Cortex of kidney (tissue), 1 donor: ENCODE measurements around the gene TBX20.
"Not testable (repeated sequence)": the region's sequence is repeated elsewhere in the genome, so short reads cannot be mapped to it uniquely, and the experiment has no call there.

Experiments
- DNase-seq: peaks from one replicate; lab custom pipeline; 2025; lab: John Stamatoyannopoulos, UW

TBX20 gene

GRCh38 chr7:35220176-35220575, 33.7 kb downstream of the TBX20 start:
- not testable (repeated sequence) for DNase-seq

- DNase-seq, result not testable (repeated sequence)
Measured at GRCh38 chr7:35216033-35216432, 37.9 kb downstream of the TBX20 start.

GRCh38 chr7:35215063-35215462, 38.8 kb downstream of the TBX20 start:
- DNase-seq, result not testable (repeated sequence)

- DNase-seq, result not testable (repeated sequence)
Measured at GRCh38 chr7:35206924-35207323, 47.0 kb downstream of the TBX20 start.

GRCh38 chr7:35204850-35205249, 49.0 kb downstream of the TBX20 start:
- not testable (repeated sequence) for DNase-seq

GRCh38 chr7:35204031-35204430, 49.9 kb downstream of the TBX20 start:
- DNase-seq, result not testable (repeated sequence)

GRCh38 chr7:35202353-35202752, 51.5 kb downstream of the TBX20 start:
- not testable (repeated sequence) for DNase-seq

- DNase-seq, result not testable (repeated sequence)
Measured at GRCh38 chr7:35200170-35200569, 53.7 kb downstream of the TBX20 start.

GRCh38 chr7:35198370-35199140, 55.3 kb downstream of the TBX20 start:
- DNase-seq, result not testable (repeated sequence)

- DNase-seq, result not testable (repeated sequence)
Measured at GRCh38 chr7:35191571-35191970, 62.3 kb downstream of the TBX20 start.

GRCh38 chr7:35190146-35190773, 63.6 kb downstream of the TBX20 start:
- DNase-seq, result not testable (repeated sequence)

- not testable (repeated sequence) for DNase-seq
Measured at GRCh38 chr7:35186751-35187150, 67.1 kb downstream of the TBX20 start.

GRCh38 chr7:35185908-35186731, 67.8 kb downstream of the TBX20 start:
- no peak for DNase-seq

GRCh38 chr7:35185578-35185907, 68.4 kb downstream of the TBX20 start:
- not testable (repeated sequence) for DNase-seq

- DNase-seq, result not testable (repeated sequence)
Measured at GRCh38 chr7:35184961-35185360, 68.9 kb downstream of the TBX20 start.

GRCh38 chr7:35183873-35184503, 69.9 kb downstream of the TBX20 start:
- DNase-seq, result not testable (repeated sequence)

GRCh38 chr7:35180665-35181064, 73.2 kb downstream of the TBX20 start:
- DNase-seq, result not testable (repeated sequence)

- not testable (repeated sequence) for DNase-seq
Measured at GRCh38 chr7:35173176-35173575, 80.7 kb downstream of the TBX20 start.

GRCh38 chr7:35172131-35172530, 81.8 kb downstream of the TBX20 start:
- DNase-seq, result not testable (repeated sequence)

- not testable (repeated sequence) for DNase-seq
Measured at GRCh38 chr7:35167658-35168057, 86.2 kb downstream of the TBX20 start.

- not testable (repeated sequence) for DNase-seq
Measured at GRCh38 chr7:35167158-35167557, 86.7 kb downstream of the TBX20 start.
